ENCODE measurements around the gene ZHX3. TPM values are rescaled to one million over a fixed set of nuclear protein-coding genes. Genes with fewer than 3 reads are reported as not detected.

The ZHX3 gene
- total and polyA plus RNA-seq, 9 of the 15 experiments (the other 6 are each of a cell fraction or from before 2014, with no cell fraction given): 0.80 to 14.6 (median 4.9) TPM

DNA sequence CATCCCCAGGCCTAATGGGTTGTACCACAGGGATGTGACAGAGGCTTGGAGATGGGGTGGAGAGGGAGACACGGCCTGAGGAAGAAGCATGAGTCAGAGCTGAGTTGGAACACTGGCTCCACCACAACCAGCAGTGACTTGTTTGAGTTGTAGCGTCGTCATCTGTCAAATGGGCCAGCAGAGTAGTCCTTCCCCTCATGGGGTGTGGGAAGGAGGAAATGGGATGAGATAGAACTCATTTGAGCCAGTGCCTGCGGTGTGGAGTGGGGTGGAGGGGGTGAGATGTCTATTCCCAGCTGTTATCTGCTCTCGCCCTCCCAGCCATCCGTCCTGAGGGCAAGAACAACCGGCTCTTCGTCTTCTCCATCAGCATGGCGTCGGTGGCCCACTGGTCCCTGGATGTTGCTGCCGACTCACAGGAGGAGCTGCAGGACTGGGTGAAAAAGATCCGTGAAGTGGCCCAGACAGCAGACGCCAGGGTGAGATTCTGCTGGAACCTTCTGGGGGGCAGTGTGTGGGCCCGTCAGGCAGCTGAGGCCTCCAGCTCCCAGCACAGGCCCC, 147.7 kb downstream of the ZHX3 start:
- DNase-seq (ENCODE audit: extremely low read depth in 1 of 4, low spot score in 3 of 4) (no peak), ATAC-seq (no peak), FAIRE-seq (no peak)
- no peak for TF ChIP-seq HCFC1 (IDR thresholded peaks at IDR 0.05; ENCODE audit: low read depth, low read length)
- TF ChIP-seq, protein P1, sequence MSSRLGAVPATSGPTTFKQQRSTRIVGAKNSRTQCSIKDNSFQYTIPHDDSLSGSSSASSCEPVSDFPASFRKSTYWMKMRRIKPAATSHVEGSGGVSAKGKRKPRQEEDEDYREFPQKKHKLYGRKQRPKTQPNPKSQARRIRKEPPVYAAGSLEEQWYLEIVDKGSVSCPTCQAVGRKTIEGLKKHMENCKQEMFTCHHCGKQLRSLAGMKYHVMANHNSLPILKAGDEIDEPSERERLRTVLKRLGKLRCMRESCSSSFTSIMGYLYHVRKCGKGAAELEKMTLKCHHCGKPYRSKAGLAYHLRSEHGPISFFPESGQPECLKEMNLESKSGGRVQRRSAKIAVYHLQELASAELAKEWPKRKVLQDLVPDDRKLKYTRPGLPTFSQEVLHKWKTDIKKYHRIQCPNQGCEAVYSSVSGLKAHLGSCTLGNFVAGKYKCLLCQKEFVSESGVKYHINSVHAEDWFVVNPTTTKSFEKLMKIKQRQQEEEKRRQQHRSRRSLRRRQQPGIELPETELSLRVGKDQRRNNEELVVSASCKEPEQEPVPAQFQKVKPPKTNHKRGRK (tag; IDR thresholded peaks at IDR 0.05): no peak
- TF ChIP-seq EGR1 (conservative IDR thresholded peaks at IDR 0.05): no peak
- no peak for TF ChIP-seq JUN (IDR thresholded peaks at IDR 0.05; ENCODE audit: borderline replicate concordance, low read depth, low read length)
- TF ChIP-seq JUN (CRISPR knock-in tag; IDR thresholded peaks at IDR 0.05; ENCODE audit: borderline replicate concordance): no peak
- no peak for TF ChIP-seq ZKSCAN1 (IDR thresholded peaks at IDR 0.05; ENCODE audit: low read depth, low read length)
- no peak for TF ChIP-seq ZNF263 (CRISPR knock-in tag; IDR thresholded peaks at IDR 0.05; ENCODE audit: borderline replicate concordance)
- no peak for TF ChIP-seq ZNF217 (CRISPR knock-in tag; IDR thresholded peaks at IDR 0.05)
- no TSS peak for BruUV-seq (replicated peaks)
- in situ Hi-C loops (cut with MboI): no loop called here
- POLR2A ChIA-PET: interaction anchor here (0.7 to 2.3 kb wide), 2 partner anchors 11 to 72 kb away, joined by 3 to 7 read pairs; no protein-coding TSS in a partner anchor
- Histone ChIP-seq H3K4me2 (ENCODE audit: insufficient read depth, low read length) (no peak overlapping the region), H3K27ac (ENCODE audit: extremely low read depth, low read depth, low read length) (no peak overlapping the region), H3K9ac (ENCODE audit: insufficient read depth in 1 of 2, low read depth in 2 of 2, low read length in 2 of 2) (no peak overlapping the region), H3K4me1 (replicated peaks in 1 of 2; ENCODE audit: control insufficient read depth in 2 of 2, insufficient read depth in 2 of 2, low read length in 2 of 2) (no peaks in the 10 kb centered on the region), H2AFZ (ENCODE audit: low read depth, low read length) (no peak overlapping the region), H3K4me3 (no peak overlapping the region), H3K79me2 (ENCODE audit: control insufficient read depth, insufficient read depth, low read length) (no peaks in the 10 kb centered on the region), H3K36me3 (ENCODE audit: control insufficient read depth, insufficient read depth, low read length) (peaks cover 85% of the 10 kb centered on the region; the same call in 2 of the 3 replicates), H3K9me1 (ENCODE audit: control insufficient read depth, insufficient read depth, low read length) (peaks cover 2% of the 10 kb centered on the region), H3K27me3 (ENCODE audit: control insufficient read depth in 2 of 2, insufficient read depth in 2 of 2, low read length in 2 of 2) (no peaks in the 10 kb centered on the region), H4K20me1 (replicated peaks; ENCODE audit: control insufficient read depth, insufficient read depth, low read length) (peaks cover 12% of the 10 kb centered on the region; the same call in 1 of the 2 replicates), H3K9me3 (replicated peaks; ENCODE audit: control insufficient read depth, insufficient read depth, low read depth, low read length) (no peaks in the 10 kb centered on the region)
- WGBS (ENCODE audit: insufficient coverage, low coverage, missing lambda C conversion rate): 84% methylated on average over 14 of the region's 14 CpGs
- intact Hi-C loops (cut with micrococcal nuclease): no loop called here
- CTCF ChIA-PET (ENCODE audit: low intra/inter-chr PET ratio): interaction anchor here (0.6 kb wide), 1 partner anchor 11 kb away, joined by 3 read pairs; no protein-coding TSS in a partner anchor
